HG02678 (cell line): ENCODE measurements around the gene FGFR3.
"Not testable (repeated sequence)": the region's sequence is repeated elsewhere in the genome, so short reads cannot be mapped to it uniquely, and the experiment has no call there.

ENCODE experiments used
- ATAC-seq: cut with Tn5 transposase; IDR thresholded peaks from one replicate; pipeline ENCODE4 v1.9.1; 2021; ENCODE audit warnings: mild to moderate bottlenecking, moderate library complexity; ENCODE audit not compliant: unreplicated experiment

The FGFR3 gene

DNA sequence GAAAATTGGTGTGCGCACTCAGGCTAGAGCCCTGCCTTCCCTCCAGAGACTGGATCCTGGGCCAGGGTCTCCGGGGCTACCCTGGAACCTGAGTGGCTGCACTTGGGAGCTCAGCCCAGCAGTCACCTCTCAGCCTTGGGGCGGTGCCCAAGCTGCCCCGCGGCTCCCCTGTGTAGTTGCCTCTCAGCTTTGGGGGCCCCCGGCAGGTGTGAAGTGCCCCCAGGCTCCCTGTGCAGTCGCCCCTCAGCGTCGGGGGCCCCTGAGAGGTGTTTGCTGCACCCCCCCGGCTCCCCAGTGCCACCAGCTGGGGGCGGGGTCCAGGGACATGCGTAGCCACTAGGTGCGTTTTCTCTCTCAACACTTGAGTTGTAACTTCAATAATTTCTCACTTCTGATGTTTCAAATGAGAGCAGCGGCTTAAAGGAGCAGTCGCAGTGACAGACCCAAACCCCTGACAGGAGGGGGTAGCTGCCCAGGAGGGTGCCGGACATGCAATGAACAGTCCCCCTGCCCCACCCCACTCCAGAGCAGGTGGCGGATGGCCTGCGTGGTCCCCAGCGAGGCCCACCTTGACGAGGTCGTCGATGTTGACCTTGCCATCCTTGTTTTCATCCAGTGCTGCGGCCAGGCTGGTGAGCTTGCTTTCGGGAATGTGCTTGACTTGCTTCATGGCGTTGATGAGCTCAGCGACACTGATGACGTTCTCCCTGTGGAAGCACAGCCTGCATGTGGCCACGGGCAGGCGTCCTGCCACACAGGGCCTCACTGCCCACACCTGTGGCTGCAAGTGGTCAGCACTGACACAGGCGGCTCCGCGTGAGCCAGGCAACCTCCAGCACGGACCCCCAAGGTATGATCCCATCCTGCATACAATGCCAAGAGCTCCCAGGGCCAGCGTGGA lies 22.3 kb downstream of the FGFR3 start:
- no peak for ATAC-seq

DNA sequence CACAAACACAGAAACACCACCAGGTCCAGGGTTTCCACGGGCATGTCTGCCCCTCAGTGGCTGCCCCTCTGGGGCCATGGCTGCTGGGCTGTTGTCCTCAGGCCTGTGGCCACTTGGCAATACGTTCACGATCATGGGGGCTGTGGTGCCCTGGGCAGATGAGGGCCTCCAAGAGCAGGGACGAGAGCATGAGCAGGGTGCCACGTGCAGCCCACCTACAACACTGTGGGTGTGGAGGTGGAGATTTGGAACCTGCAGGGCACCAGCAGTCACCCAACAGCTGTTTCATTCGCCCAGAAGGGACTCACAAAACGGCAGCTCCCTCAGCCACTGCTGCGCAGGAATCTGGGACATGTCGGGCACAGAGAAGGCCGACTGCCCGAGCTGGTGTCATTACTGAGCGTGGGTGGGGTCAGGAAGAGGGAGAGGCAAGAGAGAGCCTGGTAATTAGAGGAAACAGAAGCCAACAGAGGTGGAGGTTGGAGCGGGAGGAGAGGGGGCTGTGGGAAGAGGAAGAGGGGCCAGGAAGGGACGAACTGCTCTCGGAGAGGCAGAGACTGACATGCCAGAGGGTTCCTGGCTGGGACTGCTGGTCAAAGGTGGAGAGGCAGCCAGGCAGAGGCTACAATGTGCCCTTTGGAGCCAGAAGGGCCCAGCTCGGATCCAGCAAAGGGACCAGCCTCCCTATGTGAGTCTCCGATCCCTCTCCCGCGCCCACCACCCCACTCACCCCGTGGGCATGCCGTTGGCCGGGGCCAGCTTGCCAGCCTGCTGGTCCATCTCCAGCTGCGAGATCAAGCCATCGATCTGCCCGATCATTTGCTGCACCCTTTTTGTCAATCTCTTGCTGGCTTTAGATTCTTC lies 23.1 kb downstream of the FGFR3 start:
- no peak for ATAC-seq

GRCh38 chr4:1819284-1819683 lies 26.2 kb downstream of the FGFR3 start:
- no peak for ATAC-seq

- no peak for ATAC-seq
These were observed 26.7 kb downstream of the FGFR3 start for GRCh38 chr4:1819816-1820215.

- no peak for ATAC-seq
These were observed 28.8 kb downstream of the FGFR3 start for GRCh38 chr4:1821679-1822567.

DNA sequence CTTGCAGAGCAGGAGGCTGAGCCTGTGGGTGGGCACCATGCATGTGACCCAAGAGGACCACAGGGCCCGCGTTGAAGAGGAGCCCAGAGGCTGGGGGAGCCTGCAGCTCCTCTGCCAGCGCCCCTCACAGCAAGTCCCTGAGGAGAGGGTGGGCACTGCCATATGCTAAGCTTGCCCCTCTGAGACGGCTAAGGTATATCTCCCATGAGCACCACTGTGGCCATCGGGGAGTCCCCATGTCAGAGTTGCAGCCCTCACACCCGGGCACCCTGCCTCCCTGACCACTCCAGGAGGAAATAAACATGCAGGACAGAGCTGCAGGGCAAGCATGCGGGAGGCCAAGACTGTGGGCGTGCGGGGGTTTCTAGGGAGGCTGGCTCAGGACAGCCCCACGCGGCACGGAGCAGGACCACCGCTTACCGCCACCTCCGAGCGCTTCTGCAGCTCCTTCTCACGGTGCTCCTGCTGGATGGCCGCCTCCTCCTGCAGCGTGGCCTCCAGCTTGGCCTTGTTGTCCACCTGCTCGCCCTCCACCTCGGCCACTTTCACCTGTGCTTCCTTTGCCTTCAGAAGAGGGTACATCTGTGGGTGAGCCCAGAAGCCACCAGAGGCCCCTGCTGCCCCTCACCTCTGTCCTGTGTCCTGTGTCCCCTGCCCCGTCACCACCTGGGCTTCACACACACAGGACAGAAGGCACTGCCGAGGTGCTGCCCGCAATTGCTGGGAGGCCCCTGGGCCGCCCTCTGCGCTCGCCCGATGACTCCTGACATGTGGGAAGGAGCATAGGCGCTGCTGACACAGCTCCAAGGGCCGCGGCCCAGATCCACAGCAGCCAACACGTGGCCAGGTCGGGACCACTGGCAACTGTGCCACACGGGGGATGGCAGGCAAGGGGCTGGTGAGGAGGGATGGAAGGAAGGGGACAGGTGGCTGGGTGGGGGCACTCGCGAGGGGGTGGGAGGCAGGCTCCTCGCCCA lies 29.8 kb downstream of the FGFR3 start:
- no peak for ATAC-seq

- ATAC-seq, result no peak
These were observed 30.4 kb downstream of the FGFR3 start for GRCh38 chr4:1823545-1823932.

GRCh38 chr4:1824746-1825145 lies 31.7 kb downstream of the FGFR3 start:
- no peak for ATAC-seq

- no peak for ATAC-seq
These were observed 32.2 kb downstream of the FGFR3 start for GRCh38 chr4:1825326-1825725.

DNA sequence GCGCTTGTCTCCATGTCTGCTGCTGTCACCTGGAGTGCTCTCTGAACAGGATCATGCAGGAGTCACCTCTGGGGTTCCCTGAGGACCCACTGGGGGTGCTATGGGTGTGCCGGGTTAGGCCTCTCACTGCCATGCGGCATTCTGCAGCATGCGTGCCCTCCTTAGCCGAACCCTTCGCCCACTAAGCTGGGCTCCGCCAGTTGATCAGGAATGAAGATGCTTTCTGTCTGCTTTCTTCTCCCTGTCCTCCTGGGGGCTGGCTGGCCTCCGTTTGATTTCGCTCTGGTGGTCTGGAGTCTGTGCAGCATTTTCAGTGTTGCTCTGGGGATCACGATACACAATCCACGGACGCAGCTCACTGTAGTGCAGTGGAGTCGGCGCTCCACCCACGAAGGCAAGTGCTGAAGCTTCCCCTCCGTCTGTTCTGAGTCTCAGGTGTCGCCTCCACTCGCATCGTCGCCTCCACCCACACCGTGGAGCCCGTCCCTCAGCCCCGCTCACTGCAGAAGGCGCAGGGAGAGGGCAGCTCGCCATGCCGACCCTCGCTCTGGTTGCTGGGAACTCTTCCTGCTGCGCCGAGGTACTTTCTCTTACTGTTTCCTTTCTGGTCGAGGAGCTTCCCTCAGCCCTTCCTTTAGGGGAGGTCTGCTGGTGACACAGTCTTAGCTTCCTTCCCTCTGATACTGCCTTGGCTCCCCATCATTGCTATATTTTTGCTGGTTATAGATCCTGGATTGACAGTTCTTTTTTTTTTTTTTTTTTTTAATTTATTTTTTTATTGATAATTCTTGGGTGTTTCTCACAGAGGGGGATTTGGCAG lies 33.6 kb downstream of the FGFR3 start:
- no peak for ATAC-seq

- ATAC-seq, result no peak
These were observed 37.1 kb downstream of the FGFR3 start for GRCh38 chr4:1830234-1830633.

DNA sequence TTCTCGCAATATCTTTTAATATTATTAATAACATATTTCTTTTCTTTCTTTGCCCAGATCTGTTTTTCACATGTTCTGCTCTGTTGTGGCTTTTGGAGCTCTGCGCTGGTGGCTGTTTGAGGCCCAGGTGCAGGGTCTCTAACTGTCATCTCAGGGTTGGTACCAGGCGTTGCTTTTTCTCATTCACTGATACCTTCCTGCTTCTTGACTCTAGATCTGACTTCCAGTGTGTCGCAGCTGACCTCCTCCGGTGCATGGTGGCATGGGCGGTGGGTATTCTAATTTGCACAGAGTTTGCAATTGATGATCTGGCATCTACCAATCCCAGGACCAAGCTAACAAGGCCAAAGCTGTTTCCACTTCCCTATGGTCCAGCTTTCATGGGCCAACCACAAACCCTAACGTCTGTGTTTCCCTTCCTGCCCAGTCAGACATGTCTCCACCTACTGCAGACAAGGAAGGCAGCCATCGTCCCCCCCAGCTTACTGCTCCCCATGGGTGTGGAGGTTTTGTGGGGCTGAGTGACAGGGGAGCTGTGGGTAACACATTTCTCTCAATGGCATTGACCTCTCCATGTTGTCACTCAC lies 37.6 kb downstream of the FGFR3 start:
- no peak for ATAC-seq

GRCh38 chr4:1831331-1831730 lies 38.2 kb downstream of the FGFR3 start:
- no peak for ATAC-seq

DNA sequence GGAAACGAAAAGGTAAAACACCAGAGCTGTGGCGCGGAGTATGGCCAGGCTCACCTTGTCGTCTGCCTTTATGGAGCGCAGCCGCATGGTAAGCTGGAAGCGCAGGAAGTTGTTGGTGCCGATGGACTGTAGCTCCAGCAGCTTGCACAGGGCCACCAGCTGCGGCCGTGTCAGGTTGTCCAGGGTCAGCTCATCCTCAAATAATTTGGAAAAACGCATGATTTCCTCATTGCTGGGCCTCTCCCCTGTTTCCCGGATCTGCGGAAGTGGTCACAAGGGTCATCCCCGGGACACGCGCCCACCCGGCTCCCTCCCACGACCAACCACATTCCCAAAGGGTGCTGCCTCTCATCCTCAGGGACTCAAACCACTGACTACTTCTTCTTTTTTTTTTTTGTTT lies 39.6 kb downstream of the FGFR3 start:
- ATAC-seq, result no peak

DNA sequence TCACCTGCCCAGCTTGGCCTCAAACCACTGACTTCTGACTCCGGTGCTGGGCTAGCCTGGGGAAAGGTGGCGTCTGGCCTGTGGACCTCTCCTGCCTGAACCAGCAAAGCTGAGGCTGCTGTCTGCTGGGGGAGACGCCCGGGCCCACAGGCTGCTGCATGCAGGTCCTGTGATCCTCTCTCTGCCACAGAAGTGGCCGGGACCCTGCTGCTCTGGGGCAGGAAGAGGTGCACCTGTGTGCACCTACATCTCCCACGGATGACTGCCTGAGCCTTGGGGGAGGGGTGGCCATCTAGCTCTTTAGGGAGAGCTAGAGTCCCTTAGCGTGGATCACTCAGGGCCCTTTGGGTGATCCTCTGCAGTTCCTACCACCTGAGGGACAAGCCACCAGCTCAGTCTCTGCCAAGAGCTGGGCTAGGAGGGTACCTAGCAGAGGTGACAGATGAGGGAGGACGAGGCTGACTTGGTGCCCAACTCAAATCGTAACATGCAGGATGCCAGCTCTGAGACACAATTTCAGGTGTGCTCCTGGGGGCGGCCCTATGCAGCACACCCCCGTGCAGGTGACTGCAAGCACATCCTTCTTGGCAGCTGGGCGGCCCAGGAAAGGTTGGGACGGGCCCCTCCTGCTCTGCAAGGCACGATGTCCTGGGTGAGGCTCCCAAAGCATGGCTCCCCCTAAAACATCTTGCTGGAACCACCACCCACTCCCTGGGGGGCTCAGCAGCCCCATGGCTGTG lies 40.4 kb downstream of the FGFR3 start:
- no peak for ATAC-seq

- ATAC-seq, result peak; percentile 63
These were observed 41.1 kb downstream of the FGFR3 start for GRCh38 chr4:1834047-1834775.

DNA sequence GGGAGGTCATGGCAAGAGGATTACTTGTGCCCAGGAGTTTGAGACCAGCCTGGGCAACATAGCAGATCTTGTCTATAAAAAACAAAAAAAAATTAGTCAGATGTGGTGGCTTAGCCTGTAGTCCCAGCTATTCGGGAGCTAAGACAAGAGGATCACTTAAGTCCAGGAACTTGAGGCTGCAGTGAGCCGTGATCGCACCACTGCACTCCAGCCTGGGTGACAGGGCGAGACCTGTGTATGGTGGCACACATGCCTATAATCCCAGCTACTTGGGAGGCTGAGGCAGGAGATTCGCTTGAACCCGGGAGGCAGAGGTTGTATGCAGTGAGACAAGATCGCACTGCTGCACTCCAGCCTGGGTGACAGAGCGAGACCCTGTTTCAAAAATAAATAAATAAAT lies 42.7 kb downstream of the FGFR3 start:
- ATAC-seq, result not testable (repeated sequence)
